Endometrial microvascular endothelial cells (primary cell): ENCODE data around the gene ZNF385C. TPM values are rescaled to one million over a fixed set of nuclear protein-coding genes. Genes with fewer than 3 reads are reported as not detected.
"Not testable (repeated sequence)": the region's sequence is repeated elsewhere in the genome, so short reads cannot be mapped to it uniquely, and the experiment has no call there.

Experiments
- in situ Hi-C: cut with HindIII; loops from 2 replicates; pipeline ENCODE4 v1.10.0; 2017; ENCODE audit warnings: low sequenced_read_pairs, low pct_unique_long_range_greater_than_20kb; ENCODE audit errors: inconsistent ontology term
- total RNA-seq: library from RNA; depleted of rRNA; stranded (reverse); fragments of >200 nt; gene quantifications from one replicate; pipeline ENCODE4 v1.2.3, GENCODE V29; 2015; ENCODE audit errors: inconsistent ontology term

Gene ZNF385C
- total RNA-seq, result 0.19 TPM

- in situ Hi-C loops, result no loop called here
Observed at GRCh38 chr17:42097691-42098631, at the start of gene ZNF385C. Gene ZNF385C (minus strand): TSS chr17:42098473. CDS start chr17:42063056, 35,417 bp downstream.

- in situ Hi-C loops, result no loop called here
Observed at GRCh38 chr17:42146911-42147607, 48.8 kb upstream of the ZNF385C start.

- in situ Hi-C loops, result not testable (repeated sequence)
Observed at GRCh38 chr17:42143138-42143537, 44.9 kb upstream of the ZNF385C start.

- in situ Hi-C loops, result no loop called here
Observed at GRCh38 chr17:42142371-42142896, 44.2 kb upstream of the ZNF385C start.

- in situ Hi-C loops, result no loop called here
Observed at GRCh38 chr17:42141382-42141781, 43.1 kb upstream of the ZNF385C start.

- in situ Hi-C loops, result not testable (repeated sequence)
Observed at GRCh38 chr17:42140690-42141089, 42.4 kb upstream of the ZNF385C start.

- in situ Hi-C loops, result no loop called here
Observed at GRCh38 chr17:42138749-42139492, 40.6 kb upstream of the ZNF385C start.

- in situ Hi-C loops, result no loop called here
Observed at GRCh38 chr17:42136654-42137051, 38.4 kb upstream of the ZNF385C start.

- in situ Hi-C loops, result no loop called here
Observed at GRCh38 chr17:42135664-42136653, 37.7 kb upstream of the ZNF385C start.

- in situ Hi-C loops, result no loop called here
Observed at GRCh38 chr17:42135151-42135550, 36.9 kb upstream of the ZNF385C start.

- in situ Hi-C loops, result no loop called here
Observed at GRCh38 chr17:42133461-42134041, 35.3 kb upstream of the ZNF385C start.

GRCh38 chr17:42132941-42133340 lies 34.7 kb upstream of the ZNF385C start:
- in situ Hi-C loops, result no loop called here

GRCh38 chr17:42131981-42132432 lies 33.7 kb upstream of the ZNF385C start:
- in situ Hi-C loops, result no loop called here

GRCh38 chr17:42131232-42131631 lies 33.0 kb upstream of the ZNF385C start:
- in situ Hi-C loops, result no loop called here

GRCh38 chr17:42130310-42130936 lies 32.1 kb upstream of the ZNF385C start:
- in situ Hi-C loops, result no loop called here

GRCh38 chr17:42129109-42129837 lies 31.0 kb upstream of the ZNF385C start:
- in situ Hi-C loops, result no loop called here
